Measurements from ENCODE around the gene CTXN1. TPM values are rescaled to one million over a fixed set of nuclear protein-coding genes. Genes with fewer than 3 reads are reported as not detected.

Gene CTXN1
- total and polyA plus RNA-seq, 8 donors: 4.2 to 13.3 (median 8.6) TPM

DNA sequence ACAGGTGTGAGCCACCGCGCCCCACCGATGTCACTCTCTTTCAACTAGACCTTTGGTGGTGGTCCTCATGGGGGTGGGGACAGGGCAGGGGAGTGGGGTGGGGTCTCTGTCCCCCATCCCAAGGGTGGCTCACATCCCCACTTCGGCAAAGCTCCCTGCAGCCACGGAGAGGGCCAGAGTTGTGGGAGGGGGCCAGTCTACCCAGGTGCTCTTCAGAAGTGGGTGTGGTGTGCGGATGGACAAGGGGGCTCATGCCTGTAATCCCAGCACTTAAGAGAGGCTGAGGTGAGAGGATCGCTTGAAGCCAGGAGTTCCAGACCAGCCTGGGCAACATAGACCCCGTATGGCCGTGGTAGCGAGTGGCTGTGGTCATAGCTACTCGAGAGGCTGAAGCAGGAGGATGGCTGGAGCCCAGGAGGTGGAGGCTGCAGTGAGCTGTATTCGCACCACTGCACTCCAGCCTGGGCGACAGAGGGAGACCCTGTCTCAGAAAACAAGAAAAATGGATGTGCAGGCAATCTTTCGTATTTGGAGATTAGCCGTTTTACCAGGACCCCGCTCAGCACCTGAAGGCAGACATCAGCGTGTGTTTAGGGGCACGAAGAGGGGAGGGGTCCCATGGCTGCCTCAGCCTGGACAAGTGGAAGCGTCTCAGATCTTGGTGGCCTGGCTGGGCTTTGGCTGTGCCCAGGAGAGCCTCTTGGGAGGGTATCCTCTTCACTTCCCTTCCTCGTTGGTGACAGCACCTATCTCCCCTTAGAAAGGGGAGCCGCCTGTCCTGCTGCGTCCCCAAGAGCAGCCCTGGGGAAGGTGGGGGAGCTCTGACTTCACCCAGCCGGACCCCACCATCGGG is 10.5 kb downstream of the CTXN1 start:
- Histone ChIP-seq H3K4me3 (no peak overlapping the region), H3K27me3 (peaks cover 42 to 62% of the 10 kb centered on the region in 2 donors), H3K4me1 (peaks cover 20 to 46% of the 10 kb centered on the region in 2 donors), H3K36me3 (peaks cover 0 to 35% of the 10 kb centered on the region in 2 donors), H3K9me3 (no peaks in the 10 kb centered on the region), H3K27ac (no peak overlapping the region)
- intact Hi-C loops (cut with DNase I): no loop called here
- TF ChIP-seq, protein P1, sequence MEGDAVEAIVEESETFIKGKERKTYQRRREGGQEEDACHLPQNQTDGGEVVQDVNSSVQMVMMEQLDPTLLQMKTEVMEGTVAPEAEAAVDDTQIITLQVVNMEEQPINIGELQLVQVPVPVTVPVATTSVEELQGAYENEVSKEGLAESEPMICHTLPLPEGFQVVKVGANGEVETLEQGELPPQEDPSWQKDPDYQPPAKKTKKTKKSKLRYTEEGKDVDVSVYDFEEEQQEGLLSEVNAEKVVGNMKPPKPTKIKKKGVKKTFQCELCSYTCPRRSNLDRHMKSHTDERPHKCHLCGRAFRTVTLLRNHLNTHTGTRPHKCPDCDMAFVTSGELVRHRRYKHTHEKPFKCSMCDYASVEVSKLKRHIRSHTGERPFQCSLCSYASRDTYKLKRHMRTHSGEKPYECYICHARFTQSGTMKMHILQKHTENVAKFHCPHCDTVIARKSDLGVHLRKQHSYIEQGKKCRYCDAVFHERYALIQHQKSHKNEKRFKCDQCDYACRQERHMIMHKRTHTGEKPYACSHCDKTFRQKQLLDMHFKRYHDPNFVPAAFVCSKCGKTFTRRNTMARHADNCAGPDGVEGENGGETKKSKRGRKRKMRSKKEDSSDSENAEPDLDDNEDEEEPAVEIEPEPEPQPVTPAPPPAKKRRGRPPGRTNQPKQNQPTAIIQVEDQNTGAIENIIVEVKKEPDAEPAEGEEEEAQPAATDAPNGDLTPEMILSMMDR (IDR thresholded peaks at IDR 0.05): no peak
- DNase-seq: no peak
- no peak for ATAC-seq

DNA sequence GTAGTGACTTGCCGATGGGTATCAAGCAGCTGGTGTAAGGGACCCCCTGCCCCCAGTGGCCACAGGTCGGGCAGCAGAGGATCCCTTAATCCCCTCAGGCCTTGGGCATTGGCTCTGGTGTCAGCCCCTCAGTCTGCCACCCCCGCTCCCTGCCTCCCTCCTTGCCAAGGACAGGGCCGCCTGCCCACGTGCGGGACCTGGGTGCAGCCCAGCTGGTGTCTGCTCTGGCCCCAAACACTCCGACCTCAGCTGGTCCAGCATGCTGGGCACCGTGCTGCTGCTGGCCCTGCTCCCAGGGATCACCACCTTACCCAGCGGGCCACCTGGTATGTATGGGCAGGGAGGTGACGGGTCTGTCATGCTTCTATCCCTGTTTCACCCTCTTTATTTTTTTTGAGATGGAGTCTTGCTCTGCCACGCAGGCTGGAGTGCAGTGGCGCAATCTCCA is 11.3 kb downstream of the CTXN1 start, which contains the start of gene TGFBR3L:
Gene TGFBR3L (plus strand): TSS at position 233 of the 448 bp plus-strand sequence.
- Histone ChIP-seq H3K4me1 (peaks cover 16 to 40% of the 10 kb centered on the region in 2 donors), H3K27ac (no peak within 1 kb of the TSS), H3K9me3 (no peaks in the 10 kb centered on the region), H3K4me3 (no peak within 1 kb of the TSS), H3K27me3 (peaks cover 42 to 61% of the 10 kb centered on the region in 2 donors), H3K36me3 (peaks cover 0 to 43% of the 10 kb centered on the region in 2 donors)
- DNase-seq (no peak), ATAC-seq (no peak)
- TF ChIP-seq, protein P1 (IDR thresholded peaks at IDR 0.05): no peak
- intact Hi-C loops (cut with DNase I): no loop called here

GRCh38 chr19:7914099-7914498 is 11.8 kb downstream of the CTXN1 start:
- Histone ChIP-seq H3K36me3 (peaks cover 0 to 49% of the 10 kb centered on the region in 2 donors), H3K4me3 (no peak overlapping the region), H3K27ac (no peak overlapping the region), H3K27me3 (peaks cover 41 to 56% of the 10 kb centered on the region in 2 donors), H3K9me3 (no peaks in the 10 kb centered on the region), H3K4me1 (peaks cover 13 to 34% of the 10 kb centered on the region in 2 donors)
- DNase-seq: no peak
- intact Hi-C loops (cut with DNase I): no loop called here
- no peak for ATAC-seq
- TF ChIP-seq, protein P1 (IDR thresholded peaks at IDR 0.05): no peak

DNA sequence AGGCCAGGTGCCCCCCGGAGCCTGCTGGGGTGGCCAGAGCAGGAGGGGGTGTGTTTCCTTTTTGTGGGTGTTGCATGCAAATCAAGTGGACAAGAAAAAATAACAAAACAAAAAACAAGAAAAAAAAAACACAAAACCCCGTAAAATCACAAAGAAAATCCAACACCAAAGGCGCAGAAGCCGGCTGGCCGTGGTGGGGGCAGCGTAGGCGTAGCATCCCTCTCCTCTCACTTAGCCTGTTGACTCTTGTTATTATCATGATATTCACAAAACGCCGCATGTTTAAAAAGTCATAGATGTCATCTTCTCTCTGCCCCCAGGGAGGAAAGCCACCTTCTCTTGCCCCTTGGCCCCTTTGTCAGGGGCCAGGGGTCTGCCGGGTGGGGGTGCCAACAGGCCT is 12.3 kb downstream of the CTXN1 start:
- peaks cover 36 to 51% of the 10 kb centered on the region in 2 donors for H3K27me3 ChIP-seq
- peaks cover 13 to 30% of the 10 kb centered on the region in 2 donors for H3K4me1 ChIP-seq
- H3K4me3 ChIP-seq: no peak overlapping the region
- intact Hi-C loops (cut with DNase I): no loop called here
- H3K27ac ChIP-seq: no peak overlapping the region
- TF ChIP-seq, protein P1 (IDR thresholded peaks at IDR 0.05): no peak
- ATAC-seq (no peak), DNase-seq (no peak)
- H3K9me3 ChIP-seq: no peaks in the 10 kb centered on the region
- peaks cover 0 to 53% of the 10 kb centered on the region in 2 donors for H3K36me3 ChIP-seq

Measured in left lung (tissue), 10 donors.